Smooth muscle cell (in vitro differentiated cells): ENCODE results near the gene SH3RF2. TPM values are rescaled to one million over a fixed set of nuclear protein-coding genes. Genes with fewer than 3 reads are reported as not detected.

Source experiments
- DNase-seq: peaks from one replicate; lab custom pipeline; 2025; ENCODE audit not compliant: unreplicated experiment; lab: John Stamatoyannopoulos, UW
- H2AFZ ChIP-seq: fragments of 200-600 bp; sonication (generic); 2 replicates; pipeline ENCODE4 v1.6.0; 2016; ENCODE audit warnings: antibody characterized with exemption, low read depth, mild to moderate bottlenecking
- H3F3A ChIP-seq: fragments of 200-600 bp; sonication (generic); 2 replicates; pipeline ENCODE4 v1.6.0; 2017; ENCODE audit warnings: antibody characterized with exemption, low read depth
- H3K27ac ChIP-seq: fragments of 200-600 bp; sonication (generic); 2 replicates; pipeline ENCODE4 v1.5.1; 2016; ENCODE audit warnings: low read depth, mild to moderate bottlenecking
- H3K27me3 ChIP-seq: fragments of 200-600 bp; sonication (generic); 2 replicates; pipeline ENCODE4 v1.6.1; 2016; ENCODE audit warnings: low read depth, mild to moderate bottlenecking
- H3K36me3 ChIP-seq: fragments of 200-600 bp; sonication (generic); 2 replicates; pipeline ENCODE4 v1.5.1; 2016; ENCODE audit warnings: low read depth
- H3K4me1 ChIP-seq: fragments of 200-600 bp; sonication (generic); 2 replicates; pipeline ENCODE4 v1.5.1; 2016; ENCODE audit warnings: low read depth
- H3K4me2 ChIP-seq: fragments of 200-600 bp; sonication (generic); 2 replicates; pipeline ENCODE4 v1.6.0; 2016; ENCODE audit warnings: mild to moderate bottlenecking
- H3K4me3 ChIP-seq: fragments of 200-600 bp; sonication (generic); 2 replicates; pipeline ENCODE4 v1.5.1; 2016; ENCODE audit warnings: mild to moderate bottlenecking
- H3K79me2 ChIP-seq: fragments of 200-600 bp; sonication (generic); 2 replicates; pipeline ENCODE4 v1.6.0; 2016; ENCODE audit warnings: low read depth, mild to moderate bottlenecking
- H3K9ac ChIP-seq: fragments of 200-600 bp; sonication (generic); 2 replicates; pipeline ENCODE4 v1.6.0; 2016; ENCODE audit warnings: low read depth
- H3K9me3 ChIP-seq: fragments of 200-600 bp; sonication (generic); replicated peaks from 2 replicates; pipeline ENCODE4 v1.5.1; 2016; ENCODE audit warnings: low read depth
- H4K20me1 ChIP-seq: fragments of 200-600 bp; sonication (generic); 2 replicates; pipeline ENCODE4 v1.6.0; 2016; ENCODE audit warnings: low read depth
- CTCF ChIP-seq: fragments of 200-600 bp; sonication (generic); IDR thresholded peaks from 2 replicates; pipeline ENCODE4 v1.5.1; 2017; ENCODE audit warnings: borderline replicate concordance, mild to moderate bottlenecking, antibody characterized with exemption; ENCODE audit not compliant: insufficient read depth, poor library complexity, severe bottlenecking
- WGBS: methylation state at CpG from one replicate; pipeline ENCODE4 v1.1.7; 2016; ENCODE audit warnings: low lambda C conversion rate; 5-methylcytosine and 5-hydroxymethylcytosine counted together
- polyA plus RNA-seq: library from polyadenylated mRNA; unstranded; fragments of >200 nt; fragmentation: Nextera tagmentation; extraction: Ambion mirVana; gene quantifications from 2 replicates; pipeline ENCODE4 v1.2.1, GENCODE V29; 2016
- total RNA-seq: library from RNA; depleted of rRNA; stranded (reverse); fragments of >200 nt; gene quantifications from 2 replicates; pipeline ENCODE4 v1.2.3, GENCODE V29; 2014

The SH3RF2 gene
- total and polyA plus RNA-seq, 2 experiments from 2014 or later = 1.0 to 2.0 TPM

GRCh38 chr5:145941448-145942130 is 5.2 kb downstream of the SH3RF2 start:
- no peak for TF ChIP-seq CTCF
- H3K36me3 ChIP-seq = no peaks in the 10 kb centered on the region
- WGBS = 63% methylated on average over 3 of the region's 3 CpGs
- no peak overlapping the region for H3K4me2 ChIP-seq
- no peaks in the 10 kb centered on the region for H3K9me3 ChIP-seq
- H4K20me1 ChIP-seq = no peaks in the 10 kb centered on the region
- H3K27me3 ChIP-seq = peaks cover 18% of the 10 kb centered on the region
- peaks cover 33% of the 10 kb centered on the region for H3K4me1 ChIP-seq
- H3K4me3 ChIP-seq = no peak overlapping the region
- H3K79me2 ChIP-seq = no peaks in the 10 kb centered on the region
- no peak overlapping the region for H2AFZ ChIP-seq
- H3K27ac ChIP-seq = no peak overlapping the region
- no peak for DNase-seq
- H3K9ac ChIP-seq = no peak overlapping the region
- H3F3A ChIP-seq = peaks cover 14% of the 10 kb centered on the region

GRCh38 chr5:145942201-145942600 is 5.8 kb downstream of the SH3RF2 start:
- no peak overlapping the region for H3K4me2 ChIP-seq
- 87% methylated on average over 3 of the region's 3 CpGs for WGBS

GRCh38 chr5:145942749-145943148 is 6.4 kb downstream of the SH3RF2 start:
- DNase-seq = no peak
- Histone ChIP-seq H3K79me2 (no peaks in the 10 kb centered on the region), H3F3A (peaks cover 10% of the 10 kb centered on the region), H3K4me3 (no peak overlapping the region), H3K4me1 (peaks cover 28% of the 10 kb centered on the region), H3K9me3 (no peaks in the 10 kb centered on the region), H3K27me3 (peaks cover 18% of the 10 kb centered on the region), H4K20me1 (no peaks in the 10 kb centered on the region), H3K27ac (no peak overlapping the region), H2AFZ (no peak overlapping the region), H3K4me2 (no peak overlapping the region), H3K36me3 (no peaks in the 10 kb centered on the region), H3K9ac (no peak overlapping the region)
- TF ChIP-seq CTCF = no peak

More at GRCh38 chr5:145942201-145942600, 5.8 kb downstream of the SH3RF2 start:
- Histone ChIP-seq H3K9me3 (no peaks in the 10 kb centered on the region), H3K4me1 (peaks cover 33% of the 10 kb centered on the region), H3K79me2 (no peaks in the 10 kb centered on the region), H3K36me3 (no peaks in the 10 kb centered on the region), H3K27me3 (peaks cover 18% of the 10 kb centered on the region), H2AFZ (no peak overlapping the region), H3K4me3 (no peak overlapping the region), H3F3A (peaks cover 11% of the 10 kb centered on the region), H4K20me1 (no peaks in the 10 kb centered on the region), H3K9ac (no peak overlapping the region), H3K27ac (no peak overlapping the region)
- no peak for DNase-seq
- no peak for TF ChIP-seq CTCF

- Histone ChIP-seq H3K79me2 (no peaks in the 10 kb centered on the region), H4K20me1 (no peaks in the 10 kb centered on the region), H3K9ac (no peak overlapping the region), H3K27ac (no peak overlapping the region), H3K4me2 (no peak overlapping the region), H3K4me1 (peaks cover 20% of the 10 kb centered on the region), H3K4me3 (no peak overlapping the region), H2AFZ (no peak overlapping the region), H3F3A (peaks cover 10% of the 10 kb centered on the region), H3K36me3 (no peaks in the 10 kb centered on the region), H3K9me3 (no peaks in the 10 kb centered on the region), H3K27me3 (peaks cover 20% of the 10 kb centered on the region)
- whole genome bisulfite sequencing = 77% methylated on average over 2 of the region's 2 CpGs
- TF ChIP-seq CTCF = no peak
- DNase-seq = no peak
These were observed 7.3 kb downstream of the SH3RF2 start for GRCh38 chr5:145943674-145944121.
